NCI-H510A (cell line): ENCODE results near the gene EFCAB8.

Experiments used
- DNase-seq: peaks from one replicate; lab custom pipeline; 2025; lab: John Stamatoyannopoulos, UW

Gene EFCAB8

GRCh38 chr20:32986331-32986966, 127.7 kb downstream of the EFCAB8 start:
- DNase-seq = no peak

DNA sequence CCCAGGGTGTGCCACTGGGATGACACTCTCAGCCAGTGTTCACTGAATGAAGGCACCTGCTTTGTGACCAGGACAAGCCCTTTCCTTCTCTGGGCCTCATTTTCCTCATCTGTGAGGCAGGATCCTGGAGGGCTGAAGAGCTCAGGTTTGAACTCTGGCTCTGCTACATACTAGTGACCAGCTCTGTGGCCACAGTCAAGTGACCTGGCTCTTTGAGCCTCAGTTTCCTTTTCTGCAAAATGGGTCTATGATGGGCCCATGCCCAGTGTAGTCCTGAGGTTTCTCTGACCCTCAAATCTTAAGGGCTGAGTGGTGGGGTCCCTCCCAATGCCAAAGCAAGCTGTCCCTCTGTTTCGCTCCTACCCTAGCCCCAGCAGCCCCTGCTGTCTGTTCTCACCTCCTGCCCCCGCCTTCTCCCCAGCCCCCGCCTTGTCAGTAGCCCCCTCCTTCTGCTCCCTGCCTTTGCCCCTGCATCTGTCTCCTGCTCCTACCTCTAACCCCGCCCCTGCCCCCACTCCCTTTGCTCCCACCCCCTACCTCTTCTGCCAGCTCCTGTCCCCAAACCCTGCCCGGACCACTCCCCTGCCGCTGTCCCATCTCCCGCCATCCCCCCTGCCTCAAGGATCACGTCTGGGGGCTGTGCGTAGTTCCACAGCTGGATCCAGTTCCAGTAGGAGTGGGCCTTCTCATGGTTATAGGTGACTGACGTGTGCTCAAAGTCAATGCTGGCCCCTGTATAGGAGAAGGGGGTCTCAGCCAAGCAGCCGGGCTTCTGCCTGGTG, 128.5 kb downstream of the EFCAB8 start:
- no peak for DNase-seq

- no peak for DNase-seq
Observed at GRCh38 chr20:32988008-32988407, 129.3 kb downstream of the EFCAB8 start.

GRCh38 chr20:32989507-32990283, 131.0 kb downstream of the EFCAB8 start:
- no peak for DNase-seq

GRCh38 chr20:32990426-32990825, 131.7 kb downstream of the EFCAB8 start:
- DNase-seq = no peak

- DNase-seq = no peak
Observed at GRCh38 chr20:32991383-32991782, 132.7 kb downstream of the EFCAB8 start.

DNA sequence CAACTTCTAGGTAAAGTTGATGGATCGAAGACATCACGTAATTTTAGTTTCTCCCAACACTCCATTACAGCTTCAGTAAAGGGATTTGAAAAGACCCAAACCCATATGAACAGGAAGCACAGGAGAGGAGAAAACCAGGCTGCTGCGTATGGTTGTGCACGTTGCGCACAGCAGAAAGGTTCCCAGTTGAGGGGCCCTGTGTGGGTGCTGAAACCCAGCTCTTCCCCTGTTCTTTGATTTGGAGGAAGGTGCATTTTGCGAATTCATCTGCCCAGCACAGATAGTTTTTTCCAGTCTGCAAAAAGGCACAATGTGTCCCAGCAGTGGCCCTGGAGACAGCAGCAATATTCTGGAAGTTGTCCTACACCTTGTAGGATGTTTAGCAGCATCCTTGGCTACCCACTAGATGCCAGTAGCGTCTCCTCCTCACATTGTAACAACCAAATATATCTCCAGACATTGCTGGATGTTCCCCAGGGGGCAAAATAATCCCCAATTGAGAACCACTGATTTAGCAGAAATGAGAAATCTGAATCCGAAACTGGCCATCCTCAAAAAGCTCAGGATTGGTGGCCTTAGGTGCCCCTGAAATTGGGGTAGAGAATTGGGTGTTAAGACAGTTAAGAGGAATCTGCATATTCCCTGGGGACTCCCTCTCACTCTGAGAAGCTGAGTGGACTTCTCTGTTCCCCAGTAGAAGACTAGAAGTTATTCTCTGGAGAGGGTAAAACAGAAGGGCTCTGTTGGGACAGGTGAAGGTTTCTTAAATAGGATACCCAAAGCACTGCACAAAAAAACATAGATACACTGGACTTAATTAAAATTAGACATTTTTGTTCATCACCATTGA, 133.3 kb downstream of the EFCAB8 start:
- DNase-seq = no peak

DNA sequence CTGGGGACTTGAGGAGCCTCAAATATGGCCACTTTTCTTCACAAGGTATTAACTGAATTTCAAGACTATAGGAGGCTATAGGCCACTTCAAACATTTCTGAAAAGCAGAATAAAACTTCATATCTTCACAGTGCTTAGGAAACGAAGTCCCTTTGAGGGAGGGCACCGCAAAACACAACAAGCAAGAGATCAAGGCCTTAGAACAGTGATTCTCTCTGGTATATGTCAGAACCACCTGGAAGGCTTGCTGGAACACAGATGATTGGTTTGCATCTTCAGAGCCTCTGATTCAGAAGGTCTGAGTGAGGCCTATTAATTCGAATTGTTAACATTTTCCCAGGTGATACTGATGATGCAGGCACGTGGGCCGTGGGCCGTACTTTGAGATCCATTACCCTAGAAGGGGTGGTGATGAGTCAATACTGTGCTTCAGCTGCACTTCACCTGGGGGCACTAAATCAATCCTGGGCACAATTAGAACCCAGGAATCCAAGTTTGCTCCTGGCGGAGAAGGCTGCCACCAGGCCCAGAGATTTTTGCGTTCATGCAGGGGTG, 134.8 kb downstream of the EFCAB8 start:
- DNase-seq = no peak

DNA sequence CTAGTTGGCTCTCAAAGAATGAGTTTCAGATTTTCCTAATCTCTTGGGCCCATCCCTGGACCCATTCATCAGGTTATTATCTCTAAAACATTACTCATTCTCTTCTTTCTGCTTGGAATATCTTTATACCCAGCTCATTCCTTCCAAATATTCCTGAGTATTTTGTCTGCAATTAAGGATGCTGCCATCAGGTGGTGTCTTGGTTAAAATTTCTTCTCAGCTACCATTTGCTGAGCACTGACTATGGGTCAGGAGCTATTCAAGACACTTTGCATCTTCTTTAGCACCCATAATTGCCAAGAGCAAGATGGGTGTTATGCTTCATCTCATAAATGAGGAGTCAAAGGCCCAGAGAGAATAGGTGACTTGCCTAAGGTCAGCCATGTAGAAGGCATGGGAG, 137.1 kb downstream of the EFCAB8 start:
- DNase-seq = no peak

GRCh38 chr20:32997431-32997830, 138.7 kb downstream of the EFCAB8 start:
- DNase-seq = no peak

DNA sequence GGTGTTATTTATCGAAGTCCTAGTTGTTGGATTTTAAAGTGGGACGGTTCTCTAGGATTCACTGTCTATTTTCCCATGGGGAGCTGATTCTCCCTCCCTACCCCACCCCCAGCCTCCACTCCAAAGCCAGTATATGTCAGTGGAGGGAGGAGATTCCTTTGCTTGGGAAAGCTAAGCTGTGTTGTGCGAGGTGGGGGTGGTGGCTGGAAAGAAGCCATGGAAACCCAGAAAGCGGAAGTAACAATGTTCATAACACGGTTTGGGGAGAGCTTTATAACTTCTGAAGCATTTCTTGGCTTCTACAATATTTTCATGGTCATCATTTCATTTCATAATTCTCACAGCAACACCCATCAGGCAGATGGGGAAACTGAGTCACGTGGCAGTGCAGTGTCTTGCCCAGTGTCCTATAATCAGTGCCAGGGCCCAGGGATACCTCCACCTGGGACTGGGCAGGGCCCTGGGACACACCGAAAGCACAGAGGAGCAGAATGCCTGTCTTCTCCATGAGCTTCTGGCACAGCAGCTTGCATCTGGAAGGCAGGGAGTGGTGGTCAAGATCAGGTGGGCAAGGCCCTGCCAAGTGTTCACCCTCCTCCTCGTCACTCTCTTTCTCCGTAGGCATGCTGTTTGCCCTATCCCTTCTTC, 141.0 kb downstream of the EFCAB8 start:
- DNase-seq = no peak

DNA sequence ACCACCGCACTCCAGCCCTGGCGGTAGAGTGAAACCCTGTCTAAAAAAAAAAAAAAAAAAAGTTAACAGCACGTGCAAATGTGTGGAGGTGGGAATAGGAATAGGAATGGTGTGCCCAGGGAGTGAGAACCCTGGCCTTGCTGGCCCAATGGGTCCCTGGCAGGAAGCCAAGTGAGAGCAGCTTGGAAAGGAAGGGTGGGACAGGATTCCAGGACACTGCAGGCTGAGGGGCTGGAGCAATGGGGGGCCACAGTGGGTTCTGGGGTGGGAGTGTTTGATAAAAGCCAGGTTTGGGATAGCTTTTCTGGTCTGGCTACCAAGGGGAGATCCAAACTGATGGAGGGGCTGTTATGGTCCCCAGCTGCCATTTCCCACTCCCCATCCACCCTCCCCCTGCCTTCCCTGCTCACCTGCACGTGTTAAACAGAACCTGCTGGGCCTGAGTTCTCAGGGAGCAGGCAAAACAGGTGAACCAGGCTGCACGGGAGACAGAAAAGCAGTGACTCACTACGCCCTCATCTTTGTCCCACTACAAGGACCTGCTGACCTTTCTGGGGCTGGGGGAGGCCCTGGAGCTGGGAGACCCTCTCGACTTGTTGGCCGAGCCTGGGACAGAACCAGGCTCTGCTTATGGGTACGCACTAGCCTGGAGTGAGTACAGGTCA, 142.2 kb downstream of the EFCAB8 start:
- DNase-seq = no peak

DNA sequence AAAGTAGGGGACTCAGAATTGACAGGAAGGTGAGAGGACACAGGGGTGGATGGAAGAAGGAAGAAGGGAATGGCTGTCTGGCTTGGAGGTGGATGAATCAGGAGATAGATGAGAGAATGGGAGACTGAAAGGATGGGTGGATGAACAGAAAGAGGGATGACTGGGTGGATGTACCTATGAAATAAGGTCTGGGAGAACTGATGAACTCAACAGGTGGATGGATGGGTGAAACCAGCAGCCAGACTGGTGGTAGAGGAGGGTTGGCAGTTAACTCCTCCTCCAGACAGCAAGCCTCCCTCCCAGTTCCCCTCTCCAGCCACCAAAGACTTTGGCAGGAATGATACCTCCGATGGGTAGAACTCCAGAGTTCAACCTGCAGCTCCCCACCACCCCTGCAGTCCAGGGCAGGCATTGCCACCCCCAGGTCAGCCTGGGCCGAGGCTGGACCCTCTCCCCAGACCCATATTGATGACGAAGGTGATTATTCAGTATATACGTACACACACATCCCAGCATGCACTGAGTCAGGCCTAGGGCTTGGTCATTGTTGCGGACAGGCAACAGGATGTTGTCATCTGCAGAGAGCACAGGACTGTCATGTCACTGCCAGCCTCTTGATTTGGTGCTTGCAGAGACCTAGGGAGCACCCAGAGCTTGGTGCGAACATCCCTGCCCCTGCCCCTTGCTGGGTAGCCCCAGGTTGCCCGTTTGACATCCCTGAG, 143.5 kb downstream of the EFCAB8 start:
- no peak for DNase-seq

DNA sequence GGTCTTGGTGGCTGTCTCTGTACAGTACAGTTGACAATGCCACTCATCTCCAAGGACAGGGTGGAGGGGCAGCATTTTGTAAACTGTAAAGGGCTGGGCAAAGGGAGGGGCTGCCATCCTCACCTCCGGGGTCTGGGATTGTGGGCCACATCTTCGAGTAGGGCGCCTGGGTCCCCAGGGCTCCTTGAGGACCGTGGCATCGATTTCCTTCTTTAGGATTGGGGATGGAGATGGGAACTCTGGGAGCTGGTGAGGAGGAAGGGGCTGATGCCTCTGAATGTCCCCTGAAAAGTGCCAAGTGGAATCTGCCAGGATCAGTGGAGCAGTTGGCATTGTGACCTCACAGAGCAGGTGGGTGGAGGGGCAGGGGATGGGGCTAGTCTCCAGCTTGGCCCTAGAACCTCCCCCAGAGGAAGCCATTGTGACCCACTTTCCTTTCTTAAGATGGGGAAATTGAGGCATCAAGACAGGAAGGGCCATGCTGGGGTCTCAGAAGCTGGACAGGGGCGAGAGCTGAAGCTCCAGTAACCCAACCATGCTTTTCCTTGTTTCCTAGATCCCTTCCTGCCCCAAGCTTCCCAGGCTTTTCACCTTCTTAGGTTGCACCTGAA, 145.5 kb downstream of the EFCAB8 start, which contains the start of gene SUN5:
Gene SUN5 (minus strand): TSS at position 293 of the 611 bp plus-strand sequence. CDS start 93 bp downstream, at position 200.
- DNase-seq = no peak

DNA sequence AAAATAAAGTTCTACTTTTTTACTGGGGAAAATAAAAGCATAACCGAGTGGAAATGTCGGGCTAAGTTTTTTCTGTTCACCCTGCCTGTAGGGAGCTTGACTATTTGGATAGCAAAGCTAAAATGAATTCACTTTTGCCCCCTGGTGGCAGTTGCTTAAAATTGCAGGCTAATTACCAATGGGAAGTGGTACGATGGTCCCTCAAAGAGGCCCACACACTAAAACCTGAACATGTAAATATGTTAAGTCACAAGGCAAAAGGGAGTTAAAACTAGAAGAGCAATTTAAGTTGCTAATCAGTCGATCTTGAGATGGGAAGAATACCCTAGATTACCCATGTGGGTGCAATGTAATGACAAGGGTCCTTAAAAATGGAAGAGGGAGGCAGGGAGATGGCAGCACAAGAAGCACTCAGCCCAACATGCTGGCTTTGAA, 146.4 kb downstream of the EFCAB8 start:
- no peak for DNase-seq

GRCh38 chr20:33005908-33006775, 147.4 kb downstream of the EFCAB8 start:
- DNase-seq = no peak

DNA sequence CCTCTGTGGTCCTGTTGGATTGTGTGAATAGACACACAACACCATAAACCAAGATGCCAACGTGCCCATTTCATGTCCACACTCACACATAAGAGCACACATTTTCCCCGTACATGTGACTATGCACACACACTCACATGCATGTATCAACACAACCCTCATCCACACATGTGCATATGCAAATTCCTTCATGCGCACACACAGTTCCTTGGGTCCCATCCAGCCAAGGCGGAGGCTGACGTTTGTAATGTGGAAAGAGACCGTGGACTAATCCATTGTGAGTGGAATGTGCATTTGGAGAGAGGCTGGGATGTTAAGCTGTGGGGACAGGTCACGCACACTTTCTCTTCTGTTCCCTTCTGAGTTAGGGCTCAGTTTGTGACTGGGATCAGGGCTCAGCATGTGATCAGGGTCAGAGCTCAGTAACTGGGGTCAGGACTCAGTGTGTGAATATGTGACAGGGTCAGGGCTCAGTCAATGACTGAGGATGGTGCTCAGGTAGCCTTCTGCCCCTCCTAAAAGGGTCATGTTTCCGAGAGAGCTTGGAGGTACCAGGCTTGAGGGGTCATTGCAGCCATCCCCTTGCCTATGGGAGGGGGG, 148.2 kb downstream of the EFCAB8 start:
- DNase-seq = no peak
